Stimulated activated CD4-positive, alpha-beta T cell treated with anti-CD3 and anti-CD28 coated beads, Interleukin-12 subunit alpha, Interleukin-12 subunit beta, amount 100 ng/mL, for 4 hours (primary cell): ENCODE measurements around the gene PTX4.
A peak's percentile ranks its signal among the peaks of the same experiment; 100 is the strongest.
"Not testable (repeated sequence)": the region's sequence is repeated elsewhere in the genome, so short reads cannot be mapped to it uniquely, and the experiment has no call there.

Source experiments
- DNase-seq: peaks from one replicate; pipeline ENCODE4 v3.0.0-alpha.2; 2020

PTX4 gene

DNA sequence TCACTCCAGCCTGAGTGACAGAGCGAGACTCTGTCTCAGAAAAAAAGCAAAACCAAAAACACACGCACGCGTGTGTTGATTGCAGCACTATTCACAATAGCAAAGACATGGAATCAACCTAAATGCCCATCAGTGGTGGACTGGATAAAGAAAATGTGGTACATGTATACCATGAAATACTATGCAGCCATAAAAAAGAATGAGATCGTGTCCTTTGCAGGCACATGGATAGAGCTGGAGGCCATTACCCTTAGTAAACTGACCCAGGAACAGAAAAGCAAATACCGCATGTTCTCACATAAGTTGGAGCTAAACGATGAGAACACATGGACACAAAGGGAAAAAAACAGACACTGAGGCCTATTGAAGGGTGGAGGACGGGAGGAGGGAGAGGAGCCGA, 9.8 kb downstream of the PTX4 start:
- DNase-seq: not testable (repeated sequence)

GRCh38 chr16:1477033-1477432, 11.7 kb downstream of the PTX4 start:
- no peak for DNase-seq

- no peak for DNase-seq
These were observed 13.1 kb downstream of the PTX4 start for GRCh38 chr16:1475552-1476114.

DNA sequence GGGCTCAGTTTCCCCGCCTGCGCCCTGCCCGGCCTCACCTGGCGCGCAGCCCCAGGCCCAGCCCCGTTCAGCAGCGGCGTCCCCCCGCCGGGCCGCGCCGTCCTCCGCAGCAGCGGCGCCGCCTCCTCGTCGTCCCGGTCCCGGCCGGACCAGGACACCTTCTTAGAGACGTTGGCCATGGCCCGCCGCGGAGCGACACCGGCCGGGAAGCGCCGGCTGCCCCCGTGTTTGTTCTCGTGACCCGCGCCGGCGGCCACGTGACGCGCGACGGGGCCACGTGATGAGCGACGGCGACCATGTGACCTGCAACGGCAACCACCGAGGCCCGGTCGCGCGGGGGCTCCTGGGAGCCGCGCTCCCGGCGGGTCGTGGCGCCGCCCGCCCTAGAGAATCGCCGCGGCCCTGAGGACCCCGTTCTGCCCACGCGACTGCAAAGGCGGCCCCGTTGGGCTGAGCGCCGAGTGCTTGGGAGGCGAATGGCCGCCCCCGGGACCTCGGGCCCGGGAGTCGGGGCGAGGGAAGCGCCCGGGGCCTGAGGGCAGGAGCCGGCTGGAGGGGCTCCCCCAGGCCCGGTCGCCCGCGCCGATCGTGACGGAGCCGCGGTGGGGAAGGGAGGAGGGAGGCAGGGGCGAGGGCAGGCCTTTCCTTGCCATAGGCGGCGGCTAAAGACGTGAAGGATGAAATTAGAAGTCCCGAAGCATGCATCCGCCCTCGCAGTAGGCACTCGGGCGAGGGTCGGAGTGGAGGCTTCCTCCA, 13.8 kb downstream of the PTX4 start, which contains the start of gene CLCN7:
CLCN7 (minus strand) TSS at position 233 of the 756 bp plus-strand sequence; CDS start at position 179, 54 bp downstream.
- peak; percentile 85 for DNase-seq

DNA sequence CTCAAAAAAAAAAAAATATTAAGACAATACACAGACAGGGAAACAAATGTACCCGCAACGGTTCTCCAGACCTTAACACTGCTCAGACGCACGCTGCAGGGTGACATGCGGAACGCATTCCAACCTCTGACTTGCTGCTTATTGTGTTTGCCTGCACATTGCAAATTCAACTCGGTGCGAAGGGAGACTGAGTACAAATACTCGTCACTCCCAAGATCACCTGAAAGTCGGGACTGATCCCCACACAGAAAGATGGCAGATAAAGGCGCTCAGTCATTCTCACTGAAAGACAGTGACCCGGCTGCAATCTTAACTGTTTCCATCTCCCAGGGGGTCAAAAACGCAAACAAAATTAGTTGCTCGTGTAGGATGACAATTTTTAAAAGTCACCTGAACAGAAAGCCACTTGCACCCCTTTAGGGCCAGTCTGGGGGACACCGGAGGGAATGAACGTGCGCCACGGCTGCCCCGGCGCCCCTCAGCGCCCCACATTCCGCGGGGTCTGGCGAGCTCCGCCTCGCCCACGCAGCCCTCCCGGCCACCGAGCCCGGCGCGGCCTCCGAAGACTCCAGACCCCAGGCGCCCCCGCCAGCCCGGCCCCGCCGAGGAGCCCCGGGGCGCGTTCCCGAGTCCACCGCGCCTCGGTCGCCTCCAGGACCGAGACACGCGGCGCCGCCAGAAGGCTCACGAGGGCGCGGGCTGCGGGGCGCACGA, 14.5 kb downstream of the PTX4 start:
- no peak for DNase-seq

DNA sequence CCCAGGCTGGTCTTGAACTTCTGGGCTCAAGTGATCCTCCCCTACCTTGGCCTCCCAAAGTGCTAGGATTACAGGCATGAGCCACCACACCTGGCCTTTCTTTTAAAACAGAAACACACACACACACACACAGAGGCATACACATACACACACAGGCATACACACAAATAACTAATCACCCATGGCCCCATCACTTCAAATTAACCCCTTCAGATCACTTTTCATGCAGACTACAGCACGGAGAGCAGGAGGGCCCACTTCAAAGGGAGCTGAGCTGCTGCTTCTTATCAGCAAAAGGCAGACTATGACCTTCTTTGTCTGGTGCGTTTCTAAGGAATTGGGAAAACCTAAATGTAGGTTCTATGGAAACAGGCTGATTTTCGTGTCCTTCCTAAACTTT, 15.8 kb downstream of the PTX4 start:
- no peak for DNase-seq

DNA sequence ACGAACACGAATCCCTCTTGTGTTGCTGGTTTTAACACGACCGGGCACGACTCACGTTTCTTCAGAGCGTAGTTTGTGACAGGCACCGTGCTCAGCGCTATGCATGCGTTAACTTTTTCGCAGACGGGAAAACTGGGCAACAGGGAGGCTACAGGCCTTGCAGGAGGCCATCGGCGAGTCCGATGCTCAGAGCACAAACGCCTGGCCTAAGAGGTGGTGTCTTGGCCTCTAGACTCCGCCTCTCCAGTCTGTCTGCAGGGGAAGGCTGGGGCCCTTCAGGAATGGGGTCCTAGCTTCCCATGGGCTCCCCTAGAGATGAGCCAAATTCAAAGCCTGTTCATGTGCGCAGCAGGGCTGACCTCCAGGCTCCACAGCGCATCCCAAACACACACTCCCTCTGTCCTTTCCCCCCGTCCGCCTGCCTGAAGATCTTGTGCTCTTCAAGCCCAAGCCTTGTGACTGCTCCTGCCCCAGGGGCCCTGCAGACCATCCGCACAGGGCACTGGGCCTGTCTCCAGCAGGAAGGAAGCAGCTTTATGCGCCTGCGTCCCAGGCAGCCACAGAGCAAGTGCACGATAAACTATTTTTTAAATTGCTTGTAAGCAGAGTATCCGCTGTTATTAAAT, 17.1 kb downstream of the PTX4 start:
- no peak for DNase-seq

- no peak for DNase-seq
These were observed 18.1 kb downstream of the PTX4 start for GRCh38 chr16:1470481-1471251.

DNA sequence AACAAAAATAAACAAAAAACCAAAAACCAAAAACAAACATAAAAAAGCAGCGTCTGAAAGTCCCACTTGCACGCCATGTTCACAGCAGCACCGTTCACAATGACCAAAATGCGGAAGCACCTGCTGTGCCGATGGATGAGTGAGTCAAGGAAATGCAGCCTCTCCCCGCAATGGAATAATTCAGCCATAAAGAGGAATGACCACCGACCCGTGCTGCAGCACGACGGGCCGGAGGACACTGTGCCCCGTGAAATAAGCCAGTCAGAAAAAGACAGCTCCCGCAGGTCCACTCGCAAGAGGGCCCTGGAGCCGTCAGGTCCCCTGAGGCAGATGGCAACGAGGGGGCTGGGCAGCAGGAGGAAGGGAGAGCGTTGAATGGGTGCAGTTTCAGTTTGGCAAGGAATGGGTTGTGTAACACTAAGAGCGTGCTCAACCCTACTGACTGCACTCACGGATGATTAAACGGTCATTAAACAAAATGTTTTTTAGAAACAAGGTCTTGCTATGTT, 19.0 kb downstream of the PTX4 start:
- no peak for DNase-seq

- not testable (repeated sequence) for DNase-seq
These were observed 19.6 kb downstream of the PTX4 start for GRCh38 chr16:1469141-1469540.

- no peak for DNase-seq
These were observed 20.3 kb downstream of the PTX4 start for GRCh38 chr16:1468426-1468810.

DNA sequence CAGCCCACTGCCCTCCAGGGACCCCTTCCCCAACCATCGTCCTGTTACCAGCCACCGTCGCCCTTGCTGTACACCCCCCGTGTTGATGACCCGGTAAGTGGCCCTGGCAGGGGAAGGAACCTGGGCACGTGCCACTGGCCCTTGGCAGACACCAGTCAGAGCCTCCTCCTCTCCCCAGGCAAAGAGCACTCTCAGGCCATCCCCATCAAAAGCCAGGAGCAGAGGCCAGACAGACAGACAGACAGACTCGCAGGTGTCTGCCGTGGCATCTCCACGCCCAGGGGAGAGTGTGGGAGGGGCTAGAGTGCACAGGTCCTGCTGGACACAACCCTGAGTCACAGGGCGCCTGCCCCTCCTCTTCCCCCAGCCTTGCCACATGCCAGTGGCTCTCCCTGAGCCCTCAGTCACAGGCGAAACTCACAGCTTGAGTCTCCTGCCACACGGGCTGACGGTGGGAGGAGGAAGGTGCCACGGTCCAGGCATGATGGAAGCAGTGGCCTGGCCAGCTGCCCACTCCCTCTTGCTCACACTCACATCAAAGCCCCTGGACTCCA, 21.7 kb downstream of the PTX4 start:
- no peak for DNase-seq

DNA sequence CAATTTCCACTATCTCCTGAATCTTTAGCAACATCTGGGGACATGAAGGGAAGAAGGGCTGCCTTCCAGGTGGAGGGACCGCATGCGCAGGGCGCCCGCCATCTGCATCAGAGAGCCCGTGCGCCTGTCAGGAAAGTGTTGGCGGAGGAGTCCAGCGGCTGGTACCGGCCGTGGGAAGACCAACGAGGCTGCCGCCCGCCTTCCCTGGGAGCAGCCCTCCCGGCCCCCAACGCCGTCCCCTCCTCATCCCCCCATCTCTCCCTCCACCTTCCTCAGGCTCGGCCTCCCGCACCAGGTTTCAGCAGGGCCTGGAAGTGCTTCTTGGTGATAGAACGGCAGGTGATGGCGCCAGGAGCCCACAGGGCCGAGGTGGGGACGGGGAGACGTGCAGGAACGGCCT, 22.7 kb downstream of the PTX4 start:
- no peak for DNase-seq

GRCh38 chr16:1465567-1465915, 23.2 kb downstream of the PTX4 start:
- DNase-seq: no peak

DNA sequence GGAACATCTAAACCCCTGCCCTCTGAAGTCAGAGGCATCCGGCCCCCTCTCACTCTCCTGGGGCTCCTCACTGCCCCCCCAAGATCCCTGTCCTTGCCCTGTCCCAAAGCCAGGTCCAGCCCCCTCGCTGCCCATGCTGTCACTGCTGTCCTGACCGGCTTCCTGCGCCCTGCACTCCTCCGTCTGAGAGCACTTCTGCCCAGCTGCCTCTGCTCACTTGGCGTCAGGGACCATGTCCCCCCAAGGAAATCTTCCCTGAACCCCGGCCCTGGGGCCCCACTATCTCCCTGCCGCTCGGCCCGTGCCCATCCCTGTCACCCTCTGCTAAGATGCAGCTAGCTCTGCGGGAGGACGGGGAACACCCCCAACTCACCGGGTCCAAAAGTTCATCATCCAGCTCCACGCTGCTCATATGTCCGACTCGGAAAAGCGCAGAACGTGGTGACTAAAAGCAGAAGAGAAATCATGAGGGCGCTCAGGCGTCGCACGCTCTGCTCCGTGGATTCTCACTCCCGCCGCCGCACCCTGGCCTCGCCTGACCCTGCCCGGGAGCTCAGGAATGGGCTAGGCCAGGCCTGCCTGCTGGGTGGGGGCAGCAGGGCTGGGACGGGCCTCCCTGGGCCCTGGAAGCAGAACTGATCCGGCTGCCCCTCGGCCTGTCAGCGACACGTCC, 23.7 kb downstream of the PTX4 start:
- no peak for DNase-seq

DNA sequence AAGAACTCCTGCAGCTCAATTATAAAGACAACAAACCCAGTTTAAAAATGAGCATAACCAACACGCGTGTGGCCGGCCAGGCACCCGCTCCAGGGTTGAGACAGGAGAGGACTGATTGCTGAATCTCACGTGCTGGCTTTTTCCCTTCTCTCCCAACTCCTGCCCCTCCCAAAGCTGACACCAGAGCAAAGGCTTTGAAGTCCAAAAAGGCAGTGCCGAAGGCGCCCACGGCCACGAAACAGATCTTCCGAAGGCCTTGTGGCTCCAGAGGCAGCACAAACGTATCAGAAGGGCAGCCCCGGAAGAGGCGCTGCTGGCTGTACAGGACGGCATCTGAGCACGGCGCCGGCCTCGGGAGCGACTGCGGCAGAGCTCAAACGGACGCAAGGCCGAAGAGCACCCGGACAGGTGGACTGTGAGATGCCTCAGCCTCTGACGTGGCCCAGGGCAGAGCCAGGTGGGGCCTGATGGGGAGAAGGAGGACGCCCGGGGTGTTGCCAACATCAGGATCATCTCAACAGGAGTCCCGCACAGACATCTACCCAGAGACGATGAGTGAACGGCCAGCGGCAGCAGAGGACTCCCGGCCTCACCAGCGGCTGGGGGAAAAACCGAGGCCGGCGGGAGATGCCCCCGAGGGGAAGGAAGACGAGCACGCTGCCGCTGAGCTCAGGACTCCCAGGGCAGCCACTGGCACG, 24.4 kb downstream of the PTX4 start:
- no peak for DNase-seq

- no peak for DNase-seq
These were observed 27.6 kb downstream of the PTX4 start for GRCh38 chr16:1461146-1461545.

- DNase-seq: no peak
These were observed 28.1 kb downstream of the PTX4 start for GRCh38 chr16:1460602-1461138.

GRCh38 chr16:1459967-1460366, 28.8 kb downstream of the PTX4 start:
- DNase-seq: no peak

DNA sequence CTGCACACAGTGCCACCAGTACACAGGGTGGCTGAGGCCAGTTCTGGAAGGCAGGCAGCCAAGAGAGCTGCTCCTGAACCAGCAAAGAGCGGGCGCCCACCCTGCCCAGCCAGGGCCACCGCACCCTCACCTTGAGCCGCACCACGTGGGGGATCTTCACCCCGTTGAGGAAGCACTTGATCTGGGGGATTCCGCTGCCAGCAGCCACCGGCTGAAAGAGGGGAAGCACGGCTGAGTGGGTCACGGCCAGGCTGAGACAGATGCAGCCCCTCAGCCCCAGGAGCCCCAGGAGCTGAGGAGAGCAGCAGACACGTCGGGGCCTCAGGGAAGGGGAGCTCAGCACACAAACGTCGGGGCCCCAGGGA, 29.8 kb downstream of the PTX4 start:
- no peak for DNase-seq
